Ishikawa (cell line): ENCODE data around the gene SIRT3.

ENCODE experiments used
- CEBPB ChIP-seq: IDR thresholded peaks from 2 replicates; pipeline ENCODE4 v1.6.1; 2012
- CREB1 ChIP-seq: IDR thresholded peaks from 2 replicates; pipeline ENCODE4 v1.6.1; 2012; ENCODE audit warnings: low read depth
- EGR1 ChIP-seq: IDR thresholded peaks from 2 replicates; pipeline ENCODE4 v1.6.1; 2012
- EP300 ChIP-seq: IDR thresholded peaks from 2 replicates; pipeline ENCODE4 v1.6.1; 2012; ENCODE audit warnings: borderline replicate concordance
- FOXM1 ChIP-seq: IDR thresholded peaks from 2 replicates; pipeline ENCODE4 v1.6.1; 2012; ENCODE audit warnings: low read depth, borderline replicate concordance
- NFIC ChIP-seq: IDR thresholded peaks from 2 replicates; pipeline ENCODE4 v1.6.1; 2012
- RAD21 ChIP-seq: IDR thresholded peaks from 2 replicates; pipeline ENCODE4 v1.6.1; 2012; ENCODE audit warnings: low read depth
- REST ChIP-seq: IDR thresholded peaks from 2 replicates; pipeline ENCODE4 v1.6.1; 2012; ENCODE audit warnings: low read depth, mild to moderate bottlenecking
- TCF12 ChIP-seq: IDR thresholded peaks from 2 replicates; pipeline ENCODE4 v1.6.1; 2012; ENCODE audit warnings: low read depth
- TEAD4 ChIP-seq: IDR thresholded peaks from 2 replicates; pipeline ENCODE4 v1.6.1; 2012
- YY1 ChIP-seq: IDR thresholded peaks from 2 replicates; pipeline ENCODE4 v1.6.1; 2012; ENCODE audit warnings: low read depth
- TF ChIP-seq, protein P1 (sequence below): IDR thresholded peaks from 2 replicates; pipeline ENCODE4 v1.6.1; 2012

GRCh38 chr11:199782-200181 lies 36.4 kb downstream of the SIRT3 start:
- TF ChIP-seq, protein P1, sequence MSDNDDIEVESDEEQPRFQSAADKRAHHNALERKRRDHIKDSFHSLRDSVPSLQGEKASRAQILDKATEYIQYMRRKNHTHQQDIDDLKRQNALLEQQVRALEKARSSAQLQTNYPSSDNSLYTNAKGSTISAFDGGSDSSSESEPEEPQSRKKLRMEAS = no peak
- TF ChIP-seq EP300 = no peak
- TF ChIP-seq REST = no peak
- no peak for TF ChIP-seq FOXM1
- no peak for TF ChIP-seq CREB1
- no peak for TF ChIP-seq EGR1
- no peak for TF ChIP-seq YY1
- no peak for TF ChIP-seq TEAD4
- TF ChIP-seq NFIC = no peak
- no peak for TF ChIP-seq RAD21
- TF ChIP-seq CEBPB = no peak
- no peak for TF ChIP-seq TCF12
